Mammary epithelial cell (primary cell): ENCODE results near the gene ATP10A.

Source experiments
- CTCF ChIP-seq, 2 donors: IDR thresholded peaks in 1 of 2; conservative IDR thresholded peaks in 1 of 2; 2 replicates each; pipeline ENCODE4 v1.5.1; 2011 to 2012; ENCODE audit warnings: inconsistent platforms in 2 of 2, low read length in 2 of 2, mild to moderate bottlenecking in 2 of 2, control low read depth in 1 of 2, low read depth in 1 of 2; ENCODE audit not compliant: insufficient read depth in 1 of 2; ENCODE audit errors: extremely low read depth in 1 of 2
- EZH2 ChIP-seq: IDR thresholded peaks from 2 replicates; pipeline ENCODE4 v1.6.1; 2012; ENCODE audit warnings: low read length, inconsistent platforms, borderline replicate concordance

GRCh38 chr15:25797035-25797434, 66.1 kb downstream of the ATP10A start:
- TF ChIP-seq CTCF (conservative IDR thresholded peaks at IDR 0.05 in 1 of 2, IDR thresholded peaks at IDR 0.05 in 1 of 2; ENCODE audit: extremely low read depth in 1 of 2, insufficient read depth in 1 of 2, low read depth in 1 of 2, low read length in 2 of 2) (no peak), EZH2 (no peak)
